Kidney epithelial cell (primary cell): ENCODE measurements around the gene KLK5. TPM values are rescaled to one million over a fixed set of nuclear protein-coding genes. Genes with fewer than 3 reads are reported as not detected.

ENCODE experiments used
- DNase-seq: peaks from one replicate; pipeline ENCODE4 v3.0.0-alpha.2; 2010; ENCODE audit warnings: low read depth
- H3K27me3 ChIP-seq: 2 replicates; pipeline ENCODE4 v1.6.0; 2011; ENCODE audit warnings: low read length; ENCODE audit not compliant: control insufficient read depth, insufficient read depth
- H3K36me3 ChIP-seq: 2 replicates; pipeline ENCODE4 v1.5.1; 2011; ENCODE audit warnings: low read length; ENCODE audit not compliant: control insufficient read depth, insufficient read depth
- H3K4me3 ChIP-seq: 2 replicates; pipeline ENCODE4 v1.5.1; 2011; ENCODE audit warnings: low read depth, mild to moderate bottlenecking, control low read depth, low read length
- total RNA-seq: library from RNA; depleted of rRNA; stranded (reverse); fragments of >200 nt; gene quantifications from 2 replicates; pipeline ENCODE4 v1.2.3, GENCODE V29; 2015
- TF ChIP-seq, protein P1 (sequence below): IDR thresholded peaks from 2 replicates; pipeline ENCODE4 v1.5.1; 2011; ENCODE audit warnings: mild to moderate bottlenecking, moderate library complexity, low read length, control low read depth, inconsistent platforms; ENCODE audit not compliant: insufficient read depth, poor library complexity, severe bottlenecking

Gene KLK5
- total RNA-seq, 1 donor from 2014 or later = 11.3 TPM

GRCh38 chr19:50912727-50913716 lies 39.8 kb downstream of the KLK5 start:
- TF ChIP-seq, protein P1, sequence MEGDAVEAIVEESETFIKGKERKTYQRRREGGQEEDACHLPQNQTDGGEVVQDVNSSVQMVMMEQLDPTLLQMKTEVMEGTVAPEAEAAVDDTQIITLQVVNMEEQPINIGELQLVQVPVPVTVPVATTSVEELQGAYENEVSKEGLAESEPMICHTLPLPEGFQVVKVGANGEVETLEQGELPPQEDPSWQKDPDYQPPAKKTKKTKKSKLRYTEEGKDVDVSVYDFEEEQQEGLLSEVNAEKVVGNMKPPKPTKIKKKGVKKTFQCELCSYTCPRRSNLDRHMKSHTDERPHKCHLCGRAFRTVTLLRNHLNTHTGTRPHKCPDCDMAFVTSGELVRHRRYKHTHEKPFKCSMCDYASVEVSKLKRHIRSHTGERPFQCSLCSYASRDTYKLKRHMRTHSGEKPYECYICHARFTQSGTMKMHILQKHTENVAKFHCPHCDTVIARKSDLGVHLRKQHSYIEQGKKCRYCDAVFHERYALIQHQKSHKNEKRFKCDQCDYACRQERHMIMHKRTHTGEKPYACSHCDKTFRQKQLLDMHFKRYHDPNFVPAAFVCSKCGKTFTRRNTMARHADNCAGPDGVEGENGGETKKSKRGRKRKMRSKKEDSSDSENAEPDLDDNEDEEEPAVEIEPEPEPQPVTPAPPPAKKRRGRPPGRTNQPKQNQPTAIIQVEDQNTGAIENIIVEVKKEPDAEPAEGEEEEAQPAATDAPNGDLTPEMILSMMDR = no peak
- DNase-seq = no peak
- no peaks in the 10 kb centered on the region for H3K36me3 ChIP-seq
- H3K27me3 ChIP-seq = peaks cover 58% of the 10 kb centered on the region
- H3K4me3 ChIP-seq = no peak overlapping the region

GRCh38 chr19:50912102-50912599 lies 40.7 kb downstream of the KLK5 start:
- TF ChIP-seq, protein P1 = no peak
- peaks cover 58% of the 10 kb centered on the region for H3K27me3 ChIP-seq

DNA sequence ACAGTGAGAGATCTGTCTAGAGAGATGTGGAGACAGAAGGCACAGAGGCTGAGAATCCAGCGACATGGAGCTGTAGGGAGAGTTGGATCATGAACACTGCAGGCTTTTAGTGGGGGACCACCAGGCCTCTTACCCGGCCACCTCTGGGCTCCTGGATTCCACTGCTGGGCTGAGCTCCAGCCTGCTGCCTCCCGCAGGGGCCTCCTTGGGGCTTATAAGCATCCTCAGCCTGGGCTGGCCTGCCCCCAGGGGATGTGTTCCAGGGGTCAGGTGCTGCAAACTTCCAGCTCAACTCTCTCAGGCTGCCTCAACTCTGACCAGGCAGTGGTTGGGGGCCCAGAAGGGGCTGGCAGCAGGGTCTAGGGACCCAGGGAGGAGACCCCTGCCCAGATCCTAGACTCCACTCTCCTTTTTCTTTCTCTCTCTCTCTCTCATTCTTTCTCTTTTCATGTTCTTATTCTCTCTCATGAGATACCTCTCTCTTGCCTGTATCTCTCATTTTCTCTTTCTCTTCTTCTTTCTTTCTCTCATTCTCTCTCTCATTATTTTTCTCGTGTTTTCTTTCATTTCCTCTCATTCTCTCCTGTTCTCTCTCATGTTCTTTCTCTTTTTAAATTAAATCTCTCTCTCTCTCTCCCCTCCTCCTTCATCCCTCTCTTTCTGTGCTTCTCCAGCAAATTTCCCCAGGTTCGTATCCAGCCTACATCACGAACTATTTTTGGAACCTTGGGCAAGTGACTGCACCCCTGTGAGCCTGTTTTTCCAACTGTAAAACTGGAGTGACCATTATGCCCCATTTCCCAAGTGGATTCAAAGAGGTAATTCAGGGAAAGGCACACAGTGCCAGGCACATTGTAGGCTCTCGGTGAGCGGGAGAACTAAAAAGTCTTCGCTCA lies 41.4 kb downstream of the KLK5 start, which contains the start of gene KLK4:
TSS of gene KLK4 (minus strand) at position 190 of the 896 bp plus-strand sequence. CDS start 657 bp downstream, outside the sequence.
- H3K4me3 ChIP-seq = no peak within 1 kb of the TSS
- no peaks in the 10 kb centered on the region for H3K36me3 ChIP-seq
- no peak for DNase-seq
- TF ChIP-seq, protein P1 = no peak
- peaks cover 54% of the 10 kb centered on the region for H3K27me3 ChIP-seq

More at GRCh38 chr19:50912102-50912599, 40.7 kb downstream of the KLK5 start:
- DNase-seq = no peak
- Histone ChIP-seq H3K36me3 (no peaks in the 10 kb centered on the region), H3K4me3 (no peak overlapping the region)

GRCh38 chr19:50910722-50911121 lies 42.1 kb downstream of the KLK5 start:
- peaks cover 50% of the 10 kb centered on the region for H3K27me3 ChIP-seq
- no peak overlapping the region for H3K4me3 ChIP-seq
- TF ChIP-seq, protein P1 = no peak
- H3K36me3 ChIP-seq = no peaks in the 10 kb centered on the region
- no peak for DNase-seq

- H3K36me3 ChIP-seq = no peaks in the 10 kb centered on the region
- H3K27me3 ChIP-seq = peaks cover 50% of the 10 kb centered on the region
- no peak for DNase-seq
- TF ChIP-seq, protein P1 = no peak
- H3K4me3 ChIP-seq = no peak overlapping the region
These were observed 43.4 kb downstream of the KLK5 start for GRCh38 chr19:50909240-50910070.
